Keratinocyte (primary cell): ENCODE results near the gene HS1BP3. TPM values are rescaled to one million over a fixed set of nuclear protein-coding genes. Genes with fewer than 3 reads are reported as not detected.

Experiments
- DNase-seq: peaks from one replicate; pipeline ENCODE4 v3.0.0-alpha.2; 2011; ENCODE audit warnings: low read depth, missing footprints, low spot score
- FAIRE-seq: peaks from 2 replicates; lab custom pipeline; 2011; peaks lifted over from hg19 to GRCh38; lab: Jason Lieb, UNC
- H2AFZ ChIP-seq: 2 replicates; pipeline ENCODE4 v1.6.0; 2012; ENCODE audit warnings: low read length, control low read depth, inconsistent platforms; ENCODE audit not compliant: control insufficient read depth
- H3K27ac ChIP-seq: 2 replicates; pipeline ENCODE4 v1.5.1; 2011; ENCODE audit warnings: low read length; ENCODE audit not compliant: control insufficient read depth, insufficient read depth
- H3K27me3 ChIP-seq: 3 replicates; pipeline ENCODE4 v1.6.0; 2011; ENCODE audit warnings: low read length; ENCODE audit not compliant: control insufficient read depth, insufficient read depth; ENCODE audit errors: extremely low read depth
- H3K36me3 ChIP-seq, 2 experiments: 2 replicates in 1 of 2; 3 replicates in 1 of 2; pipeline ENCODE4 v1.5.1; 2011; ENCODE audit warnings: low read length in 2 of 2, mild to moderate bottlenecking in 1 of 2; ENCODE audit not compliant: control insufficient read depth in 2 of 2, insufficient read depth in 2 of 2; ENCODE audit errors: extremely low read depth in 1 of 2
- H3K4me1 ChIP-seq: 3 replicates; pipeline ENCODE4 v1.5.1; 2011; ENCODE audit warnings: low read length; ENCODE audit not compliant: control insufficient read depth, insufficient read depth; ENCODE audit errors: extremely low read depth
- H3K4me2 ChIP-seq: 3 replicates; pipeline ENCODE4 v1.6.0; 2011; ENCODE audit warnings: low read depth, low read length; ENCODE audit not compliant: control insufficient read depth, insufficient read depth; ENCODE audit errors: extremely low read depth
- H3K4me3 ChIP-seq, 3 experiments: fragments of 200-600 bp in 1 of 3; sonication (generic) in 1 of 3; 2 replicates in 2 of 3; 3 replicates in 1 of 3; pipeline ENCODE4 v1.5.1; 2011 to 2016; ENCODE audit warnings: low read length in 3 of 3, mild to moderate bottlenecking in 3 of 3, control low read depth in 2 of 3, inconsistent platforms in 1 of 3, low read depth in 1 of 3, mixed read lengths in 1 of 3, mixed run types in 1 of 3, moderate library complexity in 1 of 3; ENCODE audit not compliant: control insufficient read depth in 2 of 3, insufficient read depth in 2 of 3; ENCODE audit errors: extremely low read depth in 1 of 3
- H3K79me2 ChIP-seq: 2 replicates; pipeline ENCODE4 v1.6.0; 2012; ENCODE audit warnings: low read length; ENCODE audit not compliant: control insufficient read depth, insufficient read depth
- H3K9ac ChIP-seq: 3 replicates; pipeline ENCODE4 v1.6.0; 2011; ENCODE audit warnings: low read length; ENCODE audit not compliant: control insufficient read depth, insufficient read depth; ENCODE audit errors: extremely low read depth
- H3K9me1 ChIP-seq: 3 replicates; pipeline ENCODE4 v1.6.0; 2011; ENCODE audit warnings: low read length; ENCODE audit not compliant: control insufficient read depth, insufficient read depth; ENCODE audit errors: extremely low read depth
- H3K9me3 ChIP-seq: 2 replicates; pipeline ENCODE4 v1.5.1; 2012; ENCODE audit warnings: low read depth, low read length; ENCODE audit not compliant: control insufficient read depth
- H4K20me1 ChIP-seq: 3 replicates; pipeline ENCODE4 v1.6.0; 2011; ENCODE audit warnings: low read length; ENCODE audit not compliant: control insufficient read depth, insufficient read depth; ENCODE audit errors: extremely low read depth
- EZH2 ChIP-seq: IDR thresholded peaks from one replicate; pipeline ENCODE4 v1.6.1; 2012; ENCODE audit warnings: inconsistent platforms, mild to moderate bottlenecking, low read length, moderate library complexity
- dilution Hi-C: fragments of 300-500 bp; cut with MboI; formaldehyde crosslinking; loops from one replicate; pipeline ENCODE4 v1.7.0; 2020; ENCODE audit warnings: low sequenced_read_pairs; ENCODE audit not compliant: extremely low pct_ligation_motif_present
- polyA plus RNA-seq, 5 experiments: library from polyadenylated mRNA; depleted of rRNA in 3 of 5; stranded (reverse) in 3 of 5; stranded (forward) in 1 of 5; unstranded in 1 of 5; fragments of >200 nt; gene quantifications; 1 replicate in 1 of 5; 2 replicates in 3 of 5; 3 replicates in 1 of 5; pipeline versions ENCODE4 v1.2.1 to v1.2.3, GENCODE V29; 2011 to 2012; ENCODE audit warnings: missing spikeins in 2 of 5, low read depth in 1 of 5, low replicate concordance in 1 of 5
- TF ChIP-seq, protein P1 (sequence below), 3 experiments: IDR thresholded peaks in 1 of 3; conservative IDR thresholded peaks in 1 of 3; optimal IDR thresholded peaks in 1 of 3; 2 replicates in 2 of 3; 3 replicates in 1 of 3; pipeline versions ENCODE3 to v1.5.1; 2011; ENCODE audit warnings: low read length in 3 of 3, mild to moderate bottlenecking in 3 of 3, moderate library complexity in 2 of 3, control low read depth in 1 of 3, inconsistent platforms in 1 of 3; ENCODE audit not compliant: insufficient read depth in 2 of 3; ENCODE audit errors: extremely low read depth in 1 of 3

HS1BP3 gene
- polyA plus RNA-seq, 1 donor (not counting 4 experiments of a cell fraction or from before 2014, with no cell fraction given), result 18.5 TPM

DNA sequence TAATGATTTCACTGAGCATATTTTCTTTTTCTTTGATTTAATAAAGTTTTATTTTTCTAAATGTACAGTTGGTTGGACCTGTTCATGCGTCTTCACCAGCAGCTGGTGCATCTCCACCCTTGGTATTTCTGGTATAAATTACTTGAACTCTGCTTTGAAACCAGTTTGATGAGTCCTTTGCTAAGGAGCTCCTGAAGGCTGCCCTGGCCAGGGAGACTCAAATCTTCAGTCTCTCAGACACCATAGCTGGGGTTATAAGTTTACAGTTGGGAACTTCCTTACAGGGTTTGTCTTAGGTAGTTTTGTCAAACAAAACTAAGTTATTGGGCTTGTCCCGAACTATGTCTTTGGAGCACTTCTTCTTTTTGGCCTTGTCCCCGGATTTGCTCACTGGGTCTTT is 44.7 kb downstream of the HS1BP3 start:
- Histone ChIP-seq H3K4me1 (peaks cover 7% of the 10 kb centered on the region), H4K20me1 (no peaks in the 10 kb centered on the region), H3K9me3 (no peaks in the 10 kb centered on the region), H3K27me3 (no peaks in the 10 kb centered on the region), H2AFZ (no peak overlapping the region), H3K36me3 (no peaks in the 10 kb centered on the region), H3K4me2 (no peak overlapping the region), H3K4me3 (no peak overlapping the region), H3K27ac (no peak overlapping the region), H3K9ac (no peak overlapping the region), H3K79me2 (no peaks in the 10 kb centered on the region), H3K9me1 (no peaks in the 10 kb centered on the region)
- DNase-seq (no peak), FAIRE-seq (no peak)
- dilution Hi-C loops, result no loop called here
- TF ChIP-seq, protein P1, sequence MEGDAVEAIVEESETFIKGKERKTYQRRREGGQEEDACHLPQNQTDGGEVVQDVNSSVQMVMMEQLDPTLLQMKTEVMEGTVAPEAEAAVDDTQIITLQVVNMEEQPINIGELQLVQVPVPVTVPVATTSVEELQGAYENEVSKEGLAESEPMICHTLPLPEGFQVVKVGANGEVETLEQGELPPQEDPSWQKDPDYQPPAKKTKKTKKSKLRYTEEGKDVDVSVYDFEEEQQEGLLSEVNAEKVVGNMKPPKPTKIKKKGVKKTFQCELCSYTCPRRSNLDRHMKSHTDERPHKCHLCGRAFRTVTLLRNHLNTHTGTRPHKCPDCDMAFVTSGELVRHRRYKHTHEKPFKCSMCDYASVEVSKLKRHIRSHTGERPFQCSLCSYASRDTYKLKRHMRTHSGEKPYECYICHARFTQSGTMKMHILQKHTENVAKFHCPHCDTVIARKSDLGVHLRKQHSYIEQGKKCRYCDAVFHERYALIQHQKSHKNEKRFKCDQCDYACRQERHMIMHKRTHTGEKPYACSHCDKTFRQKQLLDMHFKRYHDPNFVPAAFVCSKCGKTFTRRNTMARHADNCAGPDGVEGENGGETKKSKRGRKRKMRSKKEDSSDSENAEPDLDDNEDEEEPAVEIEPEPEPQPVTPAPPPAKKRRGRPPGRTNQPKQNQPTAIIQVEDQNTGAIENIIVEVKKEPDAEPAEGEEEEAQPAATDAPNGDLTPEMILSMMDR (optimal IDR thresholded peaks at IDR 0.05 in 1 of 3, IDR thresholded peaks at IDR 0.05 in 1 of 3, conservative IDR thresholded peaks at IDR 0.05 in 1 of 3; ENCODE audit: extremely low read depth in 1 of 3, insufficient read depth in 2 of 3, low read length in 3 of 3), result no peak
- no peak for TF ChIP-seq EZH2

DNA sequence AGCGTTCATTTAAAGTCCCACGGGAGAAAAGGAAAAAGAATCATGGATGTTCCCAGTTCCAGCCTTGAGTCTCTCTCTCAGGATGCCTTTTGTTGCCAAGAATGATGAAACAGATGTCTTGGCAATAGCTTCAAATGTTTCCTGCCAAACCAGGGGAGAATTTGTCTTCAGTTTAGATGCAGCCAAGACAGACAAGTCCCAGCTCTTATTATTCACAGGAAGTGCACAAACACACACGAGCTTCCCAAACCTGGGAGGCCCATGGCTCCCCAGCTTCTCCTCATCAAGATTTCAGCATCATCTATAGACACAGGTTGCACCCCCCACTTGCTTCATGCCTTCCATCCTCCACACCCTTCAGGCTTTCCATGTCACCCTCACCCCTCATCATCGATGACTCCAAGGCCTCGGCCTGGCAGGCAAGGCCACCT is 45.9 kb downstream of the HS1BP3 start:
- Histone ChIP-seq H3K27me3 (no peaks in the 10 kb centered on the region), H3K4me2 (peak overlapping the region; percentile 9), H3K27ac (no peak overlapping the region), H3K79me2 (no peaks in the 10 kb centered on the region), H2AFZ (peak overlapping the region; percentile 41), H3K4me3 (no peak overlapping the region), H3K9me3 (no peaks in the 10 kb centered on the region), H3K4me1 (peaks cover 7% of the 10 kb centered on the region), H3K36me3 (no peaks in the 10 kb centered on the region), H3K9me1 (no peaks in the 10 kb centered on the region), H3K9ac (no peak overlapping the region), H4K20me1 (no peaks in the 10 kb centered on the region)
- DNase-seq (no peak), FAIRE-seq (peak; percentile 44)
- no peak for TF ChIP-seq EZH2
- TF ChIP-seq, protein P1 (optimal IDR thresholded peaks at IDR 0.05 in 1 of 3, IDR thresholded peaks at IDR 0.05 in 1 of 3, conservative IDR thresholded peaks at IDR 0.05 in 1 of 3; ENCODE audit: extremely low read depth in 1 of 3, insufficient read depth in 2 of 3, low read length in 3 of 3), result no peak
- dilution Hi-C loops, result no loop called here
